ENCODE measurements around the gene GPC5.

The GPC5 gene

DNA sequence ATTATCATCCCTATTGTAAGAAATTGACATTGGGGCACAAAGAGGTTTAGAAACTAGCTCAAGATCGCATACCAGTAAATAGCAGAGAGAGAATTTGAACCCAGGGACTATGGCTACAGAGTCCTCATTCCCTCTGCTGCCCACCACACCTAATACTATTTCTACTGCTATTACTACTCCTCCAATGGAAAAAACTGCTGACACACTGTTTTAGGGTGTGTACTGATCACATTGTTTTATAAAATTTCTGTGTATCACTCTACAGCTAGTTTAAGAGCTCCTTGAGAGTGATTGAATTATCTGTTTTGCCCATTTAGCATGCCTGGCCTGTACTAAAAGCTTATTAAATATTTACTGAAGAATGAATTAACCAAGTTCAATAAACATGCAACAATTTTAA is 552.4 kb downstream of the GPC5 start:
- H3K4me3 ChIP-seq (ENCODE audit: low read length): no peak overlapping the region
- TF ChIP-seq ZNF274 (IDR thresholded peaks at IDR 0.05; ENCODE audit: low read depth, low read length): no peak

DNA sequence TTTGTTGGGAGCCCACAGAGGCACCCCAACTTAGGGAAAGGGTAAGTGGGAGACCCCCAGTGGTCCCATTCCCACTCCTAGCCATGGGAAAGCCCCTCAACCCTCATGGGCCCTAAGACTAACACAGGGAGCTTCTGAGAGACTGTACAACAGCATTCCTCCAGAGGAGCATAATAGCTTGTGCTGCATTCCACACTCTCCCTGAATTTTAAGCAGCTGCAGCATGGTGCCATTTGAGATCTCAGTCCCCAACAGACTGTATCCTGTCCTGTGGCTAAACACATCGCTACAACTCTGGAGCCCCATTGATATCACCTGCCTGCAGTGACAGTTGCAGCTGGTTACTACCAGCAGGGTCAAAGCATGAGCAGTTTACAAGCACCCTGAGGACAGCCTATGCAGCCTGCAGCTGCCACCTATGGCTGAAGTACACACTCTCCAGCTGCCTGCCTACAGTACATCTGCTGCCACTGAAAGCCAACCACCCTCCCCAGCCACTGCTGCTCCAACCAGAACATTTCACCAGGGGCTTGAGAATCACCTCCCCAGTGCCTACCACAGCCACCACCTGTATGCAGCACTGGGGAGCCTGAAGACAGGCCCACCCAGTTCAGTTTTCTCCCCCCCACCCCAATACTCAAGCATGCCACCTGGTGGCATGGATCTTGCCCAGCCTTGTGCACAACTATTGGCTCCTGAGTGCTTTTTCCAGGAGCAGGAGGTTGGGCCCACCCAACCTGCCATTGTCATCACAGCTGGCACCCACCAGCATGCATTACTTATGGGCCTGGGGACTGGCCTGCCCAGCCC is 557.3 kb downstream of the GPC5 start:
- TF ChIP-seq ZNF274 (IDR thresholded peaks at IDR 0.05; ENCODE audit: low read depth, low read length): no peak
- H3K4me3 ChIP-seq (ENCODE audit: low read length): no peak overlapping the region

- TF ChIP-seq ZNF274 (IDR thresholded peaks at IDR 0.05; ENCODE audit: low read depth, low read length): no peak
- H3K4me3 ChIP-seq (ENCODE audit: low read length): no peak overlapping the region
These were observed 562.5 kb downstream of the GPC5 start for GRCh38 chr13:91960947-91961346.

GRCh38 chr13:91962946-91963345 is 564.5 kb downstream of the GPC5 start:
- TF ChIP-seq ZNF274 (IDR thresholded peaks at IDR 0.05; ENCODE audit: low read depth, low read length): no peak
- H3K4me3 ChIP-seq (ENCODE audit: low read length): no peak overlapping the region

GRCh38 chr13:91965511-91965910 is 567.1 kb downstream of the GPC5 start:
- no peak overlapping the region for H3K4me3 ChIP-seq (ENCODE audit: low read length)
- TF ChIP-seq ZNF274 (IDR thresholded peaks at IDR 0.05; ENCODE audit: low read depth, low read length): no peak

- no peak for TF ChIP-seq ZNF274 (IDR thresholded peaks at IDR 0.05; ENCODE audit: low read depth, low read length)
- no peak overlapping the region for H3K4me3 ChIP-seq (ENCODE audit: low read length)
These were observed 580.1 kb downstream of the GPC5 start for GRCh38 chr13:91978571-91978970.

GRCh38 chr13:91986761-91987483 is 588.5 kb downstream of the GPC5 start:
- TF ChIP-seq ZNF274 (IDR thresholded peaks at IDR 0.05; ENCODE audit: low read depth, low read length): no peak
- H3K4me3 ChIP-seq (ENCODE audit: low read length): no peak overlapping the region

DNA sequence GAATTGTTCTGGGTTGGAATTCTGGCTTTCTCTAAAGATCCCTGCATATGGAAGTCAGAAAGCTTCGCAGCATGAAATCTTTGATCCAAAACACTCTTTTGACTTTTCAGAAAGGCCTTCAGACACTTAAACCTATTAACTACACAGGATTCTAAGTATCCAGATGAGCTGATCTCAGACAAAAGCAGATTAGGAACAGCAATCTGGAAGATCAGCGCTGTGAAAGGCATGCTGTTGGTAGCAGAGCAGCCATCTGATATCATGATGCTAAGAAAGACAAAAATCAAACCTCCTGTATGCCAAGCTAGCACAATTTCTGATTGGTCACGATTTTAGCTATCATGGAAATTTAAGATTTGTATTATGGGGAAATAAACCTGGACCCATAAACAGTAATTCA is 589.9 kb downstream of the GPC5 start:
- no peak for TF ChIP-seq ZNF274 (IDR thresholded peaks at IDR 0.05; ENCODE audit: low read depth, low read length)
- H3K4me3 ChIP-seq (ENCODE audit: low read length): no peak overlapping the region

- no peak overlapping the region for H3K4me3 ChIP-seq (ENCODE audit: low read length)
- TF ChIP-seq ZNF274 (IDR thresholded peaks at IDR 0.05; ENCODE audit: low read depth, low read length): no peak
These were observed 614.4 kb downstream of the GPC5 start for GRCh38 chr13:92012787-92013186.

DNA sequence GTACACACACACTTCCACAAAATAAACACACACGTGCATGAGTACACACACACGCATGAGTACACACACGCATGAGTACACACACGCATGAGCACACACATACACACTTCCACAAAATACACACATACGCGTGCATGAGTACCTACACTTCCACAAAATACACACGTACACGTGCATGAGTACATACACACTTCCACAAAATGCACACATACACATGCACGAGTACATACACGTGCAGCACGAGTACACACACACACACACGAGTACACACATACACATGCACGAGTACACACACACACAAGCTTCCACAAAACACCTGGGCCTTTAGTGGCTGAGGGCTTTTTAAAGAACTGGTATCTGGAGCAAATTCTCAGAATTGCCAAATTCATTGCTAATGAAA is 619.3 kb downstream of the GPC5 start:
- no peak overlapping the region for H3K4me3 ChIP-seq (ENCODE audit: low read length)
- no peak for TF ChIP-seq ZNF274 (IDR thresholded peaks at IDR 0.05; ENCODE audit: low read depth, low read length)

DNA sequence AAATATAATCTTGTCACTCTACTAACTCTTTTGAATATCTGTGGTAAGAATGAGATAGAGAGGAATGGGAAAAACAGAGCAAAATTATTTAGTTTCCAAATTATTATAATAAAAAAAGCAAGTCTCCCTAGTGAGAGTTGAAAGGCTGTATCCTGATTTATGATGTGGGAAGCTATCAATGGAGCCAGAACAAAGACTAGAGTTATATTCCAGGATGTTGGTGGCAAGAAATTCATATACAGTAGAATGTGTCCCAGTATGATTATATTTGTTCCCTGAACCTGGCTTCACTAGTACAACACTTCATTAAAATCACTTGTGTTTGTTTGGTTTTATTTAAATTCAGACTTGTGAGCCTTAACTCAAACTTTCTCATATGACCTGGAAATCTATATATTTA is 630.3 kb downstream of the GPC5 start:
- no peak overlapping the region for H3K4me3 ChIP-seq (ENCODE audit: low read length)
- no peak for TF ChIP-seq ZNF274 (IDR thresholded peaks at IDR 0.05; ENCODE audit: low read depth, low read length)

GRCh38 chr13:92029641-92030040 is 631.2 kb downstream of the GPC5 start:
- no peak overlapping the region for H3K4me3 ChIP-seq (ENCODE audit: low read length)
- TF ChIP-seq ZNF274 (IDR thresholded peaks at IDR 0.05; ENCODE audit: low read depth, low read length): no peak

DNA sequence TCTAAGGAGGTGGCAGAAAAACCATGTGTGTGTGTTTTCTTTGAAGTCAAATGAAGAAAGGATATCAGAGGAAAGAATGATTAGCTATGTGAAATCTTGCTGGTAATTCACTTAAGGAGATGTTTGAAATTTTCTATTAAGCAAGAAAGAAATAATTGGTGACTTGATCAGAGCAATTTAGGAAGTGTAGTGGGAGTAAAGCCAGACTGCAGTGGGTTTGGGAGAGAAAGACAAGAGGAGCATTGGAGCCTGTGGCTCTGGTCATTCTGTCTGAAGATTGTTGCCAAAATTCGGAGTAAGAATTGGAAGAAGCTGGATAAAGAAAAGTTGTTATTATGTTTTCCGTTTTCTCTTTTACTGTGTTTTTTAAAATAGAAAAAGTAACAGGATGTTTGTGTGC is 640.5 kb downstream of the GPC5 start:
- TF ChIP-seq ZNF274 (IDR thresholded peaks at IDR 0.05; ENCODE audit: low read depth, low read length): no peak

GRCh38 chr13:92042522-92042921 is 644.1 kb downstream of the GPC5 start:
- H3K4me3 ChIP-seq (ENCODE audit: low read length): no peak overlapping the region
- TF ChIP-seq ZNF274 (IDR thresholded peaks at IDR 0.05; ENCODE audit: low read depth, low read length): no peak

More for the DNA sequence above, 640.5 kb downstream of the GPC5 start:
- no peak overlapping the region for H3K4me3 ChIP-seq (ENCODE audit: low read length)

DNA sequence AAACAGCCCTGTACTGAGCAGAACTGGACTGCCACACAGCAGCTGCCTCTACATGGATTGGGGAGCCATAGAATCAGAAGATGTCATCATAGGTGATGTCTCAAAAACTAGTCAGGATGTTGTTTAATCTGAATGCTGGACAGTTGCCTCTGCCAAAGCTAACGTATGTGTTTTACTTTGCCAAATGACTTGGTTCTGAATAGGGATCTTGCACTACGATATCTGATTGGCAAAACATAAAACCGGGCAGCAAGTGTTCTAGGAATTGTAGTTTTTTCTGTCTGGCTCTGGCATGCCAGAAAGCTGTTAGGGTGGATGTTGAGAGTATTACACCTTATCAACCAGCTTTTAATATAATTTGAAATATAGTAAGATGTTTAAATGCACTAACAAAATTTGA is 645.9 kb downstream of the GPC5 start:
- no peak overlapping the region for H3K4me3 ChIP-seq (ENCODE audit: low read length)
- TF ChIP-seq ZNF274 (IDR thresholded peaks at IDR 0.05; ENCODE audit: low read depth, low read length): no peak

All from GM08714 (cell line).